Ramos (cell line): ENCODE data around the gene GABRG3.

Experiments
- in situ Hi-C: fragments of 300-500 bp; cut with MboI; formaldehyde crosslinking; loops from one replicate; pipeline ENCODE4 v1.14.3; 2022; ENCODE audit warnings: low sequenced_read_pairs; ENCODE audit not compliant: unreplicated experiment

The GABRG3 gene

GRCh38 chr15:27091270-27091940, 120.4 kb downstream of the GABRG3 start:
- in situ Hi-C loops, result no loop called here

- in situ Hi-C loops, result no loop called here
These were observed 121.4 kb downstream of the GABRG3 start for GRCh38 chr15:27092390-27092789.

GRCh38 chr15:27094235-27094634, 123.3 kb downstream of the GABRG3 start:
- in situ Hi-C loops, result no loop called here

GRCh38 chr15:27095886-27096624, 125.1 kb downstream of the GABRG3 start:
- in situ Hi-C loops, result no loop called here

GRCh38 chr15:27097506-27097905, 126.5 kb downstream of the GABRG3 start:
- in situ Hi-C loops, result no loop called here

- in situ Hi-C loops, result no loop called here
These were observed 131.0 kb downstream of the GABRG3 start for GRCh38 chr15:27101982-27102381.

GRCh38 chr15:27111323-27111722, 140.3 kb downstream of the GABRG3 start:
- in situ Hi-C loops, result no loop called here

- in situ Hi-C loops, result no loop called here
These were observed 143.5 kb downstream of the GABRG3 start for GRCh38 chr15:27114473-27114872.

GRCh38 chr15:27119695-27120266, 148.8 kb downstream of the GABRG3 start:
- in situ Hi-C loops, result no loop called here

GRCh38 chr15:27121672-27122071, 150.7 kb downstream of the GABRG3 start:
- in situ Hi-C loops, result no loop called here

GRCh38 chr15:27123291-27123690, 152.3 kb downstream of the GABRG3 start:
- in situ Hi-C loops, result no loop called here

- in situ Hi-C loops, result no loop called here
These were observed 152.8 kb downstream of the GABRG3 start for GRCh38 chr15:27123808-27124207.

GRCh38 chr15:27124287-27124871, 153.4 kb downstream of the GABRG3 start:
- in situ Hi-C loops, result no loop called here

GRCh38 chr15:27125185-27125584, 154.2 kb downstream of the GABRG3 start:
- in situ Hi-C loops, result no loop called here

GRCh38 chr15:27126449-27126848, 155.5 kb downstream of the GABRG3 start:
- in situ Hi-C loops, result no loop called here

GRCh38 chr15:27127815-27128570, 157.0 kb downstream of the GABRG3 start:
- in situ Hi-C loops, result no loop called here

- in situ Hi-C loops, result no loop called here
These were observed 162.3 kb downstream of the GABRG3 start for GRCh38 chr15:27133249-27133648.

GRCh38 chr15:27134481-27134880, 163.5 kb downstream of the GABRG3 start:
- in situ Hi-C loops, result no loop called here

GRCh38 chr15:27135151-27135550, 164.2 kb downstream of the GABRG3 start:
- in situ Hi-C loops, result no loop called here

GRCh38 chr15:27137127-27137526, 166.1 kb downstream of the GABRG3 start:
- in situ Hi-C loops, result no loop called here
